ENCODE measurements around the gene TIGD7. TPM values are rescaled to one million over a fixed set of nuclear protein-coding genes. Genes with fewer than 3 reads are reported as not detected.

The TIGD7 gene
- total RNA-seq, 1 experiment from 2014 or later, result 5.5 TPM

GRCh38 chr16:3256146-3256865 lies 48.9 kb downstream of the TIGD7 start, which contains the start of gene MEFV:
Gene MEFV, minus strand, starts transcription at chr16:3256633. Its CDS starts 46 bp downstream, at chr16:3256587.
- Histone ChIP-seq H3K79me2 (ENCODE audit: low read length) (no peaks in the 10 kb centered on the region), H3K9me3 (ENCODE audit: low read length) (no peaks in the 10 kb centered on the region), H3K27me3 (ENCODE audit: low read length) (no peaks in the 10 kb centered on the region), H3K9ac (ENCODE audit: low read length) (no peak within 1 kb of the TSS), H3K4me3 (ENCODE audit: low read length) (no peak within 1 kb of the TSS), H3K4me1 (ENCODE audit: insufficient read depth, low read length) (no peaks in the 10 kb centered on the region), H3K27ac (ENCODE audit: low read length) (no peak within 1 kb of the TSS), H3F3A (ENCODE audit: low read length, unreplicated experiment) (no peaks in the 10 kb centered on the region), H3K36me3 (ENCODE audit: low read depth, low read length) (no peaks in the 10 kb centered on the region), H2AFZ (ENCODE audit: low read length) (no peak within 1 kb of the TSS), H3K4me2 (ENCODE audit: low read length) (no peak within 1 kb of the TSS), H4K20me1 (ENCODE audit: low read length) (no peaks in the 10 kb centered on the region), H3K9me2 (replicated peaks; ENCODE audit: low read length) (no peaks in the 10 kb centered on the region)
- ChIA-PET CTCF (no interaction called here), POLR2A (ENCODE audit: unreplicated experiment) (no interaction called here)
- TF ChIP-seq CTCF (conservative IDR thresholded peaks at IDR 0.05; ENCODE audit: low read depth, low read length) (no peak), EZH2phosphoT487 (IDR thresholded peaks at IDR 0.05; ENCODE audit: borderline replicate concordance, low read length) (no peak), EZH2 (IDR thresholded peaks at IDR 0.05; ENCODE audit: low read length, unreplicated experiment) (no peak)
- ATAC-seq (no peak), DNase-seq (no peak)
- BruUV-seq (replicated peaks), result no TSS peak
- intact Hi-C loops (cut with micrococcal nuclease), result no loop called here

- Histone ChIP-seq H4K20me1 (ENCODE audit: low read length) (no peaks in the 10 kb centered on the region), H3K9ac (ENCODE audit: low read length) (no peak overlapping the region), H3F3A (ENCODE audit: low read length, unreplicated experiment) (no peaks in the 10 kb centered on the region), H3K27me3 (ENCODE audit: low read length) (no peaks in the 10 kb centered on the region), H3K27ac (ENCODE audit: low read length) (no peak overlapping the region), H3K36me3 (ENCODE audit: low read depth, low read length) (no peaks in the 10 kb centered on the region), H2AFZ (ENCODE audit: low read length) (no peak overlapping the region), H3K79me2 (ENCODE audit: low read length) (no peaks in the 10 kb centered on the region), H3K4me3 (ENCODE audit: low read length) (no peak overlapping the region), H3K9me2 (replicated peaks; ENCODE audit: low read length) (no peaks in the 10 kb centered on the region), H3K4me2 (ENCODE audit: low read length) (no peak overlapping the region), H3K4me1 (ENCODE audit: insufficient read depth, low read length) (no peaks in the 10 kb centered on the region), H3K9me3 (ENCODE audit: low read length) (no peaks in the 10 kb centered on the region)
- intact Hi-C loops (cut with micrococcal nuclease), result no loop called here
- ChIA-PET CTCF (no interaction called here), POLR2A (ENCODE audit: unreplicated experiment) (no interaction called here)
- no TSS peak for BruUV-seq (replicated peaks)
- ATAC-seq, result no peak
- no peak for TF ChIP-seq CTCF (conservative IDR thresholded peaks at IDR 0.05; ENCODE audit: low read depth, low read length)
- TF ChIP-seq EZH2phosphoT487 (IDR thresholded peaks at IDR 0.05; ENCODE audit: borderline replicate concordance, low read length), result no peak
- TF ChIP-seq EZH2 (IDR thresholded peaks at IDR 0.05; ENCODE audit: low read length, unreplicated experiment), result no peak
- no peak for DNase-seq
Observed at GRCh38 chr16:3254309-3254708, 50.9 kb downstream of the TIGD7 start.

- ATAC-seq, result no peak
- no peaks in the 10 kb centered on the region for H4K20me1 ChIP-seq (ENCODE audit: low read length)
- no peaks in the 10 kb centered on the region for H3K79me2 ChIP-seq (ENCODE audit: low read length)
- intact Hi-C loops (cut with micrococcal nuclease), result no loop called here
- TF ChIP-seq CTCF (conservative IDR thresholded peaks at IDR 0.05; ENCODE audit: low read depth, low read length) (no peak), EZH2phosphoT487 (IDR thresholded peaks at IDR 0.05; ENCODE audit: borderline replicate concordance, low read length) (no peak), EZH2 (IDR thresholded peaks at IDR 0.05; ENCODE audit: low read length, unreplicated experiment) (no peak)
- H2AFZ ChIP-seq (ENCODE audit: low read length), result no peak overlapping the region
- ChIA-PET POLR2A (ENCODE audit: unreplicated experiment) (no interaction called here), CTCF (no interaction called here)
- no peak overlapping the region for H3K27ac ChIP-seq (ENCODE audit: low read length)
- BruUV-seq (replicated peaks), result no TSS peak
- no peak overlapping the region for H3K9ac ChIP-seq (ENCODE audit: low read length)
- no peaks in the 10 kb centered on the region for H3K27me3 ChIP-seq (ENCODE audit: low read length)
- no peak overlapping the region for H3K4me2 ChIP-seq (ENCODE audit: low read length)
- no peak for DNase-seq
- H3K4me1 ChIP-seq (ENCODE audit: insufficient read depth, low read length), result no peaks in the 10 kb centered on the region
- no peaks in the 10 kb centered on the region for H3K36me3 ChIP-seq (ENCODE audit: low read depth, low read length)
- no peaks in the 10 kb centered on the region for H3K9me2 ChIP-seq (replicated peaks; ENCODE audit: low read length)
- H3K9me3 ChIP-seq (ENCODE audit: low read length), result no peaks in the 10 kb centered on the region
- no peaks in the 10 kb centered on the region for H3F3A ChIP-seq (ENCODE audit: low read length, unreplicated experiment)
- H3K4me3 ChIP-seq (ENCODE audit: low read length), result no peak overlapping the region
Observed at GRCh38 chr16:3252967-3253366, 52.3 kb downstream of the TIGD7 start.
